ENCODE data around the gene MINPP1.

- no peak for TF ChIP-seq GATA2 (IDR thresholded peaks at IDR 0.05; ENCODE audit: low read depth, low read length)
- no peak for TF ChIP-seq GATA3 (IDR thresholded peaks at IDR 0.05; ENCODE audit: low read depth, low read length)
Measured at GRCh38 chr10:87579563-87579962, 74.9 kb downstream of the MINPP1 start.

Measured in SH-SY5Y (cell line).